Measurements from ENCODE around the gene PHACTR1.

DNA sequence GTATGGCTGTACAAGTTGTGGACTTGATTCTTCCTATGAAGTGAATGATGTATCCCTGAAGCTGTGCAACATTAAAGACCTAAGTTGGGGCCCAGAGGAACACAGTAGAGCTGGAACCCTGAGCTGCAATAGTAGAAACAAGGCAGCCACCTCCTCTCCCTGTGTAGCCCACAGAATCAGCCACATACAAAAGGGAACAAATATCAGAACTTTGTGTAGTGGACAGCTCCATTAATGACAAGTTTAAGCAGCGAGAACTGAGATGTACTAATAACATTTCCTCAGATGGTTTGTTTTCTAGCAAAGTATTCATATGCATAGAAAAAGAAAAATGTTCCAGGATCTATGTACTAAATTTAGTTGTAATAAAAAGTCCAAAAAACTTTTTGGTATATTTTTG is 19.2 kb downstream of the PHACTR1 start:
- TF ChIP-seq, protein P1, sequence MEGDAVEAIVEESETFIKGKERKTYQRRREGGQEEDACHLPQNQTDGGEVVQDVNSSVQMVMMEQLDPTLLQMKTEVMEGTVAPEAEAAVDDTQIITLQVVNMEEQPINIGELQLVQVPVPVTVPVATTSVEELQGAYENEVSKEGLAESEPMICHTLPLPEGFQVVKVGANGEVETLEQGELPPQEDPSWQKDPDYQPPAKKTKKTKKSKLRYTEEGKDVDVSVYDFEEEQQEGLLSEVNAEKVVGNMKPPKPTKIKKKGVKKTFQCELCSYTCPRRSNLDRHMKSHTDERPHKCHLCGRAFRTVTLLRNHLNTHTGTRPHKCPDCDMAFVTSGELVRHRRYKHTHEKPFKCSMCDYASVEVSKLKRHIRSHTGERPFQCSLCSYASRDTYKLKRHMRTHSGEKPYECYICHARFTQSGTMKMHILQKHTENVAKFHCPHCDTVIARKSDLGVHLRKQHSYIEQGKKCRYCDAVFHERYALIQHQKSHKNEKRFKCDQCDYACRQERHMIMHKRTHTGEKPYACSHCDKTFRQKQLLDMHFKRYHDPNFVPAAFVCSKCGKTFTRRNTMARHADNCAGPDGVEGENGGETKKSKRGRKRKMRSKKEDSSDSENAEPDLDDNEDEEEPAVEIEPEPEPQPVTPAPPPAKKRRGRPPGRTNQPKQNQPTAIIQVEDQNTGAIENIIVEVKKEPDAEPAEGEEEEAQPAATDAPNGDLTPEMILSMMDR (IDR thresholded peaks at IDR 0.05), result no peak
- no peak for TF ChIP-seq POLR2A (IDR thresholded peaks at IDR 0.05)
